CD4-positive, alpha-beta T cell treated with Interleukin-2 at 100 ng/mL for 4 hours (primary cell): Measurements from ENCODE around the gene UMOD.
"Not testable (repeated sequence)": the region's sequence is repeated elsewhere in the genome, so short reads cannot be mapped to it uniquely, and the experiment has no call there.

Experiments
- DNase-seq: peaks from one replicate; pipeline ENCODE4 v3.0.0-alpha.2; 2020; ENCODE audit warnings: low spot score

UMOD gene

GRCh38 chr16:20321051-20321450 lies 31.5 kb downstream of the UMOD start:
- DNase-seq = not testable (repeated sequence)

GRCh38 chr16:20320592-20320991 lies 31.9 kb downstream of the UMOD start:
- no peak for DNase-seq

GRCh38 chr16:20320178-20320577 lies 32.3 kb downstream of the UMOD start:
- no peak for DNase-seq

- DNase-seq = no peak
These were observed 33.1 kb downstream of the UMOD start for GRCh38 chr16:20319406-20319805.

- no peak for DNase-seq
These were observed 34.1 kb downstream of the UMOD start for GRCh38 chr16:20318437-20318836.

- no peak for DNase-seq
These were observed 34.5 kb downstream of the UMOD start for GRCh38 chr16:20318006-20318405.

- DNase-seq = no peak
These were observed 35.4 kb downstream of the UMOD start for GRCh38 chr16:20317117-20317516.

GRCh38 chr16:20316715-20317114 lies 35.8 kb downstream of the UMOD start:
- DNase-seq = no peak

GRCh38 chr16:20315764-20316163 lies 36.8 kb downstream of the UMOD start:
- no peak for DNase-seq

- DNase-seq = no peak
These were observed 37.9 kb downstream of the UMOD start for GRCh38 chr16:20314575-20314974.

- no peak for DNase-seq
These were observed 38.8 kb downstream of the UMOD start for GRCh38 chr16:20313741-20314140.

- not testable (repeated sequence) for DNase-seq
These were observed 39.9 kb downstream of the UMOD start for GRCh38 chr16:20312536-20313095.

GRCh38 chr16:20311548-20311947 lies 41.0 kb downstream of the UMOD start:
- no peak for DNase-seq

- DNase-seq = no peak
These were observed 41.8 kb downstream of the UMOD start for GRCh38 chr16:20310421-20311395.

- no peak for DNase-seq
These were observed 42.7 kb downstream of the UMOD start for GRCh38 chr16:20309786-20310185.

GRCh38 chr16:20308801-20309590 lies 43.5 kb downstream of the UMOD start:
- DNase-seq = no peak

- DNase-seq = no peak
These were observed 44.2 kb downstream of the UMOD start for GRCh38 chr16:20308266-20308665.

- DNase-seq = no peak
These were observed 44.7 kb downstream of the UMOD start for GRCh38 chr16:20307791-20308190.

- DNase-seq = no peak
These were observed 45.3 kb downstream of the UMOD start for GRCh38 chr16:20307240-20307671.

GRCh38 chr16:20306401-20306800 lies 46.1 kb downstream of the UMOD start:
- no peak for DNase-seq

- DNase-seq = no peak
These were observed 49.5 kb downstream of the UMOD start for GRCh38 chr16:20303012-20303411.

- DNase-seq = no peak
These were observed 50.1 kb downstream of the UMOD start for GRCh38 chr16:20302389-20302788.

GRCh38 chr16:20301840-20302239 lies 50.7 kb downstream of the UMOD start:
- DNase-seq = no peak
